A549 (cell line): ENCODE data around the gene SLIT3. TPM values are rescaled to one million over a fixed set of nuclear protein-coding genes. Genes with fewer than 3 reads are reported as not detected.

Source experiments
- ATAC-seq, 2 experiments: fragments of 200-7000 bp in 1 of 2; fragments of >200 bp in 1 of 2; cut with Nextera tagmentation in 1 of 2; cut with Tn5 transposase in 1 of 2; 3 replicates each; pipeline versions ENCODE4 v1.8.0 to v1.9.1; 2018 to 2020; ENCODE audit warnings: mild to moderate bottlenecking in 1 of 2, moderate library complexity in 1 of 2
- CTCF ChIA-PET: fragments of 300-600 bp; sonication (Branson Sonifier 250); formaldehyde crosslinking; extraction: SDS; loops from one replicate; lab custom pipeline; 2021; ENCODE audit warnings: antibody characterized with exemption, inconsistent platforms; lab: Yijun Ruan, JAX
- POLR2A ChIA-PET: fragments of 350-600 bp; formaldehyde crosslinking; extraction: SDS; loops from one replicate; lab custom pipeline; 2021; ENCODE audit warnings: antibody characterized with exemption, inconsistent platforms; lab: Yijun Ruan, JAX
- DNase-seq, 2 experiments: peaks; one replicate each; pipeline versions ENCODE4 v3.0.0 to v3.0.0-alpha.2; 2011 to 2016; ENCODE audit warnings: low read depth in 1 of 2, low spot score in 1 of 2
- FAIRE-seq: peaks from 2 replicates; lab custom pipeline; 2011; peaks lifted over from hg19 to GRCh38; lab: Jason Lieb, UNC
- H3K27ac ChIP-seq, 2 experiments: fragments of >200 bp; sonication (Bioruptor Twin); formaldehyde crosslinking; 3 replicates each; pipeline ENCODE4 v1.5.1; 2016 to 2017
- H3K4me1 ChIP-seq: fragments of >200 bp; sonication (Bioruptor Twin); formaldehyde crosslinking; 3 replicates; pipeline ENCODE4 v1.6.1; 2016
- H3K4me2 ChIP-seq: fragments of >200 bp; sonication (Bioruptor Twin); formaldehyde crosslinking; 3 replicates; pipeline ENCODE4 v1.6.1; 2016
- H3K4me3 ChIP-seq: fragments of >200 bp; sonication (Bioruptor Twin); formaldehyde crosslinking; 3 replicates; pipeline ENCODE4 v1.5.1; 2016
- H3K9me3 ChIP-seq: fragments of >200 bp; sonication (Bioruptor Twin); formaldehyde crosslinking; 3 replicates; pipeline ENCODE4 v1.6.1; 2016
- BCL3 ChIP-seq: fragments of >200 bp; sonication (Bioruptor Twin); formaldehyde crosslinking; IDR thresholded peaks from 3 replicates; pipeline ENCODE4 v1.6.1; 2016
- BHLHE40 ChIP-seq: IDR thresholded peaks from 2 replicates; pipeline ENCODE4 v1.6.1; 2012; ENCODE audit warnings: low read depth, low read length, inconsistent platforms
- CBX8 ChIP-seq: fragments of 200-600 bp; sonication (generic); IDR thresholded peaks from 2 replicates; pipeline ENCODE4 v1.6.1; 2016
- CEBPB ChIP-seq, 2 experiments: fragments of >200 bp in 1 of 2; sonication (Bioruptor Twin) in 1 of 2; formaldehyde crosslinking in 1 of 2; IDR thresholded peaks; 2 replicates each; pipeline ENCODE4 v1.6.1; 2012 to 2016
- E2F6 ChIP-seq: IDR thresholded peaks from 2 replicates; pipeline ENCODE4 v1.6.1; 2012; ENCODE audit warnings: low read depth, borderline replicate concordance
- EHMT2 ChIP-seq: fragments of 200-600 bp; sonication (generic); IDR thresholded peaks from 2 replicates; pipeline ENCODE4 v1.6.1; 2016; ENCODE audit warnings: antibody characterized with exemption, low read depth, mild to moderate bottlenecking, moderate library complexity
- ELK1 ChIP-seq: fragments of 150-350 bp; IDR thresholded peaks from 2 replicates; pipeline ENCODE4 v1.6.1; 2014; ENCODE audit warnings: low read depth, mild to moderate bottlenecking, low read length
- ESRRA ChIP-seq: fragments of 150-350 bp; IDR thresholded peaks from 2 replicates; pipeline ENCODE4 v1.6.1; 2014; ENCODE audit warnings: mild to moderate bottlenecking, low read length, borderline replicate concordance
- FOXS1 ChIP-seq: fragments of 250-450 bp; sonication (Bioruptor Pico); IDR thresholded peaks from 2 replicates; pipeline ENCODE4 v1.5.0; 2020; ENCODE audit warnings: mild to moderate bottlenecking, moderate library complexity
- HOXB5 ChIP-seq: fragments of 250-450 bp; sonication (Bioruptor Pico); IDR thresholded peaks from 2 replicates; pipeline ENCODE4 v1.5.0; 2020; ENCODE audit warnings: mild to moderate bottlenecking, moderate library complexity
- KDM1A ChIP-seq: fragments of 200-600 bp; sonication (generic); IDR thresholded peaks from 2 replicates; pipeline ENCODE4 v1.6.1; 2016; ENCODE audit warnings: low read depth, mild to moderate bottlenecking
- MAFK ChIP-seq: fragments of 450-650 bp; IDR thresholded peaks from 2 replicates; pipeline ENCODE4 v1.6.1; 2014; ENCODE audit not compliant: partially characterized antibody
- MAX ChIP-seq: IDR thresholded peaks from 2 replicates; pipeline ENCODE4 v1.6.1; 2012
- MYC ChIP-seq: IDR thresholded peaks from 2 replicates; pipeline ENCODE4 v1.6.1; 2012; ENCODE audit warnings: mild to moderate bottlenecking, inconsistent platforms, low read length, improper control_type of control experiment, borderline replicate concordance
- NFE2L2 ChIP-seq: fragments of 150-350 bp; conservative IDR thresholded peaks from 2 replicates; pipeline ENCODE4 v1.6.1; 2014; ENCODE audit warnings: low read length
- NPAS2 ChIP-seq: fragments of 250-450 bp; sonication (Bioruptor Pico); IDR thresholded peaks from 2 replicates; pipeline ENCODE4 v1.8.0; 2022; ENCODE audit warnings: mild to moderate bottlenecking, moderate library complexity, borderline replicate concordance
- POLR2AphosphoS2 ChIP-seq: conservative IDR thresholded peaks from 2 replicates; pipeline ENCODE4 v1.6.1; 2012; ENCODE audit warnings: low read length, improper control_type of control experiment, inconsistent platforms
- RCOR1 ChIP-seq: fragments of 150-350 bp; IDR thresholded peaks from 2 replicates; pipeline ENCODE4 v1.6.1; 2014; ENCODE audit warnings: antibody characterized with exemption, low read length, low read depth
- SREBF2 ChIP-seq: fragments of 450-650 bp; IDR thresholded peaks from 2 replicates; pipeline ENCODE4 v1.6.1; 2014; ENCODE audit warnings: mild to moderate bottlenecking, moderate library complexity
- TP53 ChIP-seq: fragments of 250-450 bp; sonication (Bioruptor Pico); IDR thresholded peaks from 2 replicates; pipeline ENCODE4 v1.5.0; 2021; ENCODE audit warnings: mild to moderate bottlenecking, moderate library complexity
- ZSCAN20 ChIP-seq: fragments of 250-450 bp; sonication (Bioruptor Pico); IDR thresholded peaks from 2 replicates; pipeline ENCODE4 v1.8.0; 2022; ENCODE audit warnings: mild to moderate bottlenecking, moderate library complexity
- WGBS: methylation state at CpG from one replicate; pipeline ENCODE4 v1.1.6; 2017; ENCODE audit errors: missing lambda C conversion rate; 5-methylcytosine and 5-hydroxymethylcytosine counted together
- polyA plus RNA-seq, 4 experiments: library from polyadenylated mRNA; depleted of rRNA in 3 of 4; stranded (reverse); fragments of >200 nt; fragmentation: RNase III in 1 of 4; extraction: RNeasy Plus Mini Kit Qiagen cat#74134 plus additional on column Dnase treatment in 1 of 4; gene quantifications; 2 replicates in 3 of 4; 3 replicates in 1 of 4; pipeline ENCODE4 v1.2.3, GENCODE V29; 2011 to 2017

Gene SLIT3
- polyA plus RNA-seq, 2 of the 4 experiments (the other 2 are of a cell fraction): 12.7 to 22.9 TPM

- Histone ChIP-seq H3K27ac (no peak overlapping the region), H3K4me1 (no peaks in the 10 kb centered on the region)
- POLR2A ChIA-PET: no interaction called here
These were observed 529.3 kb downstream of the SLIT3 start for GRCh38 chr5:168771678-168772077.

GRCh38 chr5:168770996-168771395, 529.9 kb downstream of the SLIT3 start:
- ChIA-PET POLR2A (no interaction called here), CTCF (interaction anchor here (1.2 to 1.3 kb wide), 2 partner anchors 7 to 11 kb away, joined by 3 read pairs; no protein-coding TSS in a partner anchor)
- Histone ChIP-seq H3K4me2 (no peak overlapping the region), H3K27ac (no peak overlapping the region), H3K4me1 (no peaks in the 10 kb centered on the region), H3K9me3 (peaks cover 10% of the 10 kb centered on the region; the same call in 2 of the 3 replicates), H3K4me3 (no peak overlapping the region)
- TF ChIP-seq MAFK (no peak), CEBPB (IDR thresholded peaks at IDR 0.05) (no peak), MYC (no peak), CBX8 (no peak), ZSCAN20 (CRISPR knock-in tag) (no peak), NPAS2 (CRISPR knock-in tag) (no peak), BHLHE40 (no peak), BCL3 (no peak), KDM1A (no peak), TP53 (CRISPR knock-in tag) (no peak), POLR2AphosphoS2 (no peak)
- FAIRE-seq: no peak
- WGBS: 80% methylated on average over 5 of the region's 5 CpGs
- no peak for ATAC-seq
- DNase-seq: no peak

More at GRCh38 chr5:168771678-168772077, 529.3 kb downstream of the SLIT3 start:
- Histone ChIP-seq H3K4me2 (no peak overlapping the region), H3K9me3 (peaks cover 10% of the 10 kb centered on the region; the same call in 2 of the 3 replicates), H3K4me3 (no peak overlapping the region)
- CTCF ChIA-PET: interaction anchor here (0.7 to 1.3 kb wide), 3 partner anchors 8 to 92 kb away, joined by 3 read pairs; no protein-coding TSS in a partner anchor
- DNase-seq: no peak
- 83% methylated on average over 6 of the region's 6 CpGs for WGBS
- TF ChIP-seq E2F6 (no peak), NFE2L2 (no peak), HOXB5 (no peak), EHMT2 (no peak), ELK1 (no peak), MAX (no peak), ESRRA (no peak), FOXS1 (CRISPR knock-in tag) (no peak), BCL3 (no peak)
- TF ChIP-seq, all 56 proteins: peak for 0
- no peak for FAIRE-seq
- no peak for ATAC-seq

- FAIRE-seq (no peak), ATAC-seq (no peak)
- POLR2A ChIA-PET: no interaction called here
These were observed 530.9 kb downstream of the SLIT3 start for GRCh38 chr5:168770036-168770498.

More at GRCh38 chr5:168770036-168770498, 530.9 kb downstream of the SLIT3 start:
- no peak overlapping the region for H3K27ac ChIP-seq
- H3K4me1 ChIP-seq: no peaks in the 10 kb centered on the region
- no peak overlapping the region for H3K4me2 ChIP-seq
- 91% methylated on average over 8 of the region's 8 CpGs for WGBS
- peaks cover 10% of the 10 kb centered on the region; the same call in 2 of the 3 replicates for H3K9me3 ChIP-seq
- TF ChIP-seq CEBPB (IDR thresholded peaks at IDR 0.05): no peak
- no peak for TF ChIP-seq SREBF2
- no peak for TF ChIP-seq RCOR1
- CTCF ChIA-PET: no interaction called here
- no peak for DNase-seq
- no peak overlapping the region for H3K4me3 ChIP-seq
